GM12872 (cell line): ENCODE results near the gene AHRR.

Experiments
- CTCF ChIP-seq: IDR thresholded peaks from 3 replicates; pipeline ENCODE4 v1.5.1; 2011; ENCODE audit warnings: low read depth, mild to moderate bottlenecking, low read length, moderate library complexity; ENCODE audit not compliant: insufficient read depth

The AHRR gene

GRCh38 chr5:392431-392988 is 71.0 kb downstream of the AHRR start:
- TF ChIP-seq CTCF = no peak

GRCh38 chr5:393846-394275 is 72.3 kb downstream of the AHRR start:
- TF ChIP-seq CTCF = no peak

- no peak for TF ChIP-seq CTCF
These were observed 73.2 kb downstream of the AHRR start for GRCh38 chr5:394671-395155.

- no peak for TF ChIP-seq CTCF
These were observed 73.8 kb downstream of the AHRR start for GRCh38 chr5:395156-395920.

GRCh38 chr5:395921-396530 is 74.5 kb downstream of the AHRR start:
- no peak for TF ChIP-seq CTCF

- no peak for TF ChIP-seq CTCF
These were observed 75.0 kb downstream of the AHRR start for GRCh38 chr5:396531-396961.

- no peak for TF ChIP-seq CTCF
These were observed 77.2 kb downstream of the AHRR start for GRCh38 chr5:398475-399295.
